SU-DHL-6 (cell line): Measurements from ENCODE around the gene SYDE2.

ENCODE experiments used
- CTCF ChIP-seq: fragments of 200-600 bp; sonication (generic); IDR thresholded peaks from one replicate; pipeline ENCODE4 v1.5.1; 2017; ENCODE audit warnings: antibody characterized with exemption, mild to moderate bottlenecking, low read length, moderate library complexity; ENCODE audit not compliant: insufficient read depth, poor library complexity, severe bottlenecking
- EZH2phosphoT487 ChIP-seq: fragments of 200-600 bp; sonication (generic), shearing (Covaris generic); conservative IDR thresholded peaks from 2 replicates; pipeline ENCODE4 v1.6.1; 2018; ENCODE audit warnings: mild to moderate bottlenecking, antibody characterized with exemption, low read length, moderate library complexity, mixed read lengths

GRCh38 chr1:85208488-85208887 lies 7.7 kb upstream of the SYDE2 start:
- TF ChIP-seq CTCF = no peak
- no peak for TF ChIP-seq EZH2phosphoT487
